ENCODE measurements around the gene C2orf78.
"Not testable (repeated sequence)": the region's sequence is repeated elsewhere in the genome, so short reads cannot be mapped to it uniquely, and the experiment has no call there.

Gene C2orf78

GRCh38 chr2:73783402-73783801 is 581 bp upstream of the C2orf78 start:
- DNase-seq: not testable (repeated sequence)

GRCh38 chr2:73811878-73812277 is 27.9 kb downstream of the C2orf78 start:
- DNase-seq: no peak

DNA sequence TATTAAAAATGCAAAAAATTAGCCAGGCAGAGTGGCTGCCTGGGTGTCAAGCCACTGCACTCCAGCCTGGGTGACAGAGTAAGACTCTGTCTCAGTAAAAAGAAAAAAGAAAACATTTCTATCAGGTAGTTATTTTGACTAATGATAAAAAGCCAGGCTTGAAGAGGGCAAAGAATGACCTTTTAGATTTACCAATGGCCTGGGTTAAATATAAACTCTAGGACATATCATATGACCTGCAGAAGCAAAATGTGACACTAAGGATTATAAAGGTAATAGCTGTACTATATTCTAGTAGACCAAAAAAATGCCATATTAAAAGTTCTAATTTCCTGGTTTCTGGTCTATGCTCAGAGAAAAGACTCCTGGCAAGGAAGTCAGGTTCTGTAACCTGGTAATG is 28.7 kb downstream of the C2orf78 start:
- no peak for DNase-seq

DNA sequence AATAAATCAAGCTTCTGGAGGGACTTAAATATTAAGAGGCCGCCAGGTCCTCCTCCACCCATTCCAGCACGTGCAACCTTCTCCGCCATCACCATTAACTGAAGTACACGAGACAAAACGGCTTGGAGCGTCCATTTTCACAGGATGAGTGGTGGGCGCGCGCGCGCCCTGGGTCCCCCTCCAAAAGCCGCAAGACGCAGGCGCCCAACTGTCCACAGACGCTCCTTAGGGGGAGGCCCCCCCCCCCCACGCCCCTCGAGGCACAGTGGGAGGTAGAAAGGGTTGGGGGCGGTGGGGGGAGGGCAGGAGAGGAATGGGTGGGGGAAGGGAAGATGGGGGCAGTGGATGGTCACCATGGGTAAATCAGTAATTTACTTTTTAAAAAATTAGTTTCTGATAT is 34.3 kb downstream of the C2orf78 start:
- DNase-seq: no peak

DNA sequence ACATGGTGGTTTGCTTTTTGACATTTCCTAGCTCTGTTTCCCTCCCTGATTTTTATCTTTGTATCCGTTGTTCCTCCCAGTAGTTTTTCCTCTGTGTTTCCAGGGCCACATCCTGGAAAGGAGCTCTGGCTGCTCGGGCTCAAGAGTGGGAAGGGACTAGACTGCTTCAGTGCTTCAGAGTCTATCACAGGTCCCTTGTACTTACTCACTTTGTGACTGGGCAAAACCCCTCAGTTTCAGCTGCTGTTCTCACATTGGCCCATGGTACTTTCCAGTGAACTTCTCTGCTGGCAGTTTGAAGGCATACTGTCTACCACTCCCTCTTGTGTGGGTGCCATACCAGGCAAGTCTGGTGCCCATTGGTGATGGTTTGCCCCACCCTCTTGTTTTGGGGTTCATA is 37.2 kb downstream of the C2orf78 start:
- DNase-seq: no peak

GRCh38 chr2:73821669-73822068 is 37.7 kb downstream of the C2orf78 start:
- DNase-seq: no peak

GRCh38 chr2:73822276-73822675 is 38.3 kb downstream of the C2orf78 start:
- no peak for DNase-seq

DNA sequence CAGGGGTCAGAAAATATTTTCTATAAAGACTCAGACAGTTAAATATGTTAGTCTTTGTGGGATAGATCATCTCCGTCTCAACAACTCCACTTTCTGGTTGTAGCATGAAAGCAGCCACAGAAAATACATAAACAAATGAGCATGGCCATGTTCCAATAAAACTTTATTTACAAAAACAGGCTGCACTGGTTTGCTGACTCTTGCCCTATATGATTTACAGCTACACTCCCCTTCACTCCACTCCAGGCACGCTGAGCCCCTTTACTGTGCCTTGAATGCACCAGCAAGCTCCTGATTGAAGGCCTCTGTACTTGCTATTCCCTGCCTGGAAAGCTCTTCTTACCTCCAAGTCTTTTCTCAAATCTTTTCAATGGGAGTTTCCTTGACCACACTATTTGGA is 39.0 kb downstream of the C2orf78 start:
- no peak for DNase-seq

DNA sequence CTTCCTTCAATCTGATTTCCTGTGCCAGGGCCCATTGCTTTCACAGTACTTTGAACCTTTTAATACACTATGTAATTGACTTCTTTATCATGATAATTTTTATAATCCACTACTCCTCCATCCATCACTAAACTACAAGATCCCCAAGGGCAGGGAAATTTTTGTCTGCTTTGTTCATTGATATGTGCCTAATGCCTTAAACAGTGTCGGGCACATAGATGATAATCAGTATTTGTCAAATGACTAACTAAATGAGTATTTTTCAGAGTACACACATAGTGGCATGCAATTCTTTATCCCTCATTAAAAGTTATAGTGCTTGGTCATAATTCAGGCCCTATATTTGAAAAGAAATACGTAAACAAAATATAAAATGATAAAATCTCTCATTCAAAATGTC is 39.4 kb downstream of the C2orf78 start:
- DNase-seq: no peak

DNA sequence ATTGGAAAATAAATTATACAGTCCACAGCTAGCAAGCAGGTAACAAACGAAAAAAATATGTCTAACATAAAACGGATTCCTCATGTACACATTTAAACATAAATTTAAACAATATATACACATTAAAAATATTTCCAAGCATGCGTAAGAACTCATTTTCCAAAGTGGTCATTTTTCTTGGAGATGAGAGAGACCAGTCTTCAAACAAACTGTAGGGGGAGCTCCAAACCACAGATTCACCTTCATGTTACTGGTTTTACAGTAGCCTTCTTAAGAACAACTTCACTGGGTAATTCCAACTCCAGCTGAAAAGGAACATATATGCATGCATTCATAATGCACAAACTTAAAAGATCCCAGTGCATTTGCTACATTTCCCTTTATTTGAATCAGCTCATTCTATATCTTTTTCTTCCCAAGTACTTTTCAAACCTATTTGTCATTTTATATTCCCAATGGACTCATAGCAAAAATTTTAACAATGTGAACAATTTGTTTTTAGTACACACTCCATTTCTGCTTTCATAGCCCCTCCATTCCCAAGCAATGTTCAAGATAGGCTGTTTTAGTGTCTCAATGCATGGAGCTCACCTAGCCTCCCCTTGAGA is 40.0 kb downstream of the C2orf78 start:
- peak; percentile 41 for DNase-seq

DNA sequence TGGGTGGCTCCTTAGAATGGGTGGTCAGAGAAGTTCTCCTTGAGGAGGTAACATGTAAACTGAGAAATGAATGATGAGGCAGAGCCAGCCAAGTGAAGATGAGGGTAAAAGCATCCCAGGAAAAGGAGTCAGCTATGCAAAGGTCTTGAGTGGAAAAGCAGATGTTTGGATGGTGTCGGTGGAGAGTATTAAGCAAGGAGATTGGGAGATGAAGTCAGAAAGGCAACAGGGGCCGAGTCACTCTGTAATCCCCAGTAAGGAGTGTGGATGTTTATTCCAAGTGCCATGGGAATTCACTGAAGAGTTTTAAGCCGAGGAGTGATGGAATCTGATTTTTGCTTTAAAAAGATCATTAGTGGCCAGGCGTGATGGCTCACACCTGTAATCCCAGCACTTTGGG is 41.4 kb downstream of the C2orf78 start:
- DNase-seq: no peak

GRCh38 chr2:73827018-73827417 is 43.0 kb downstream of the C2orf78 start:
- peak; percentile 35 for DNase-seq

DNA sequence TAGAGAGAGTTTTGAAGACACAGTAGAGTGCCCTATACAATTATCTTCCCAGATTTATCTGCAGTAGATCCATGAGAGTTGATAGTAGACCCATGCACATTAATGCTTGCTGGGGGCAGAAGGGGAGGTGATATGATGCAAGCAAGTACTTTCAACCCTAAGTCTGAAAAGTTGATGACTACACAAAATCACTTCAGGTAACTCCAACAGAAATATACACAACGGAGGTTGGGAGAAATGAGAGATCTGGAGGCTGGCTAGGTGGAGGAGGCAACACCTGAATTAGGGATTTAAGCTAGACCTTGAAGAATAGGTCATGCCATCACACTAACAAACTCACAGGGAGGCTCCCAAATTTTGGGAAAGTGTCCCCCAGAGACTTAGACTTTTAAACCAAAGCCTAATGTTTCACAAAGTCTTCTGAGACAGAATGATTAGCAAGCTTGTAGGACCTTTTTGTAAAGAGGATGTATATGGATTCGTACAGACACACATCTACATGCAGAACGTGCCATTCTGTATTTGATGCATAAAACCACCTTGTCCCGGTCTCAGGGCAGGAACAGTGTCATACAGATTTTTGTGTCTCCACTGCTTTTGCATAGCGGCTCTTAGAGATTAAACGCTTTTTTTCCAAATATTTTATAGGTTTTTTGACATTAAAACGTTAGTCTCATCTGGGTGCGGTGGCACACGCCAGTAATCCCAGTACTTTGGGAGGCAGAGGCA is 43.8 kb downstream of the C2orf78 start:
- DNase-seq: no peak

GRCh38 chr2:73828389-73828817 is 44.4 kb downstream of the C2orf78 start:
- DNase-seq: no peak

- peak; percentile 88 for DNase-seq
Measured at GRCh38 chr2:73828818-73829570, 45.0 kb downstream of the C2orf78 start, which contains the start of gene STAMBP. STAMBP (plus strand) TSS chr2:73828961; CDS start chr2:73830857, 1,896 bp downstream.

DNA sequence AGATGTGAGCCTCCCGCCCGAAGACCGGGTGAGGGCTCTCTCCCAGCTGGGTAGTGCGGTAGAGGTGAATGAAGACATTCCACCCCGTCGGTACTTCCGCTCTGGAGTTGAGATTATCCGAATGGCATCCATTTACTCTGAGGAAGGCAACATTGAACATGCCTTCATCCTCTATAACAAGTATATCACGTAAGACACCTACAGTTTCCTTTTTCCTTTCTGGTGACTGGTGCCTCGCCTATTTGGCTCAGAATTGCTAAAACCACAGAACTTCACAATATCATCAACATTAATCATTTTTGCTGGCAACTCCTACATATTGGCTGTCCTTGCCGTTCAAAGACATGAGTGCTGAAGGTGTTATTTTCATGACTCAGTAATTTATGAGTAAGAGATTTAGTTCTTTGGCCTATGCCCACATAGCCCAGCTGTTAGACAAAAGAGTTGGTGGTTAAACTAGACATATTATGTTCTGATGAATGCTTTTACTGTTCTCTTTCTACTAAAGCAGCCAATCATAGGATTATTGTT is 47.0 kb downstream of the C2orf78 start:
- no peak for DNase-seq

- no peak for DNase-seq
Measured at GRCh38 chr2:73832930-73833329, 48.9 kb downstream of the C2orf78 start.

- DNase-seq: no peak
Measured at GRCh38 chr2:73836141-73836943, 52.4 kb downstream of the C2orf78 start.

DNA sequence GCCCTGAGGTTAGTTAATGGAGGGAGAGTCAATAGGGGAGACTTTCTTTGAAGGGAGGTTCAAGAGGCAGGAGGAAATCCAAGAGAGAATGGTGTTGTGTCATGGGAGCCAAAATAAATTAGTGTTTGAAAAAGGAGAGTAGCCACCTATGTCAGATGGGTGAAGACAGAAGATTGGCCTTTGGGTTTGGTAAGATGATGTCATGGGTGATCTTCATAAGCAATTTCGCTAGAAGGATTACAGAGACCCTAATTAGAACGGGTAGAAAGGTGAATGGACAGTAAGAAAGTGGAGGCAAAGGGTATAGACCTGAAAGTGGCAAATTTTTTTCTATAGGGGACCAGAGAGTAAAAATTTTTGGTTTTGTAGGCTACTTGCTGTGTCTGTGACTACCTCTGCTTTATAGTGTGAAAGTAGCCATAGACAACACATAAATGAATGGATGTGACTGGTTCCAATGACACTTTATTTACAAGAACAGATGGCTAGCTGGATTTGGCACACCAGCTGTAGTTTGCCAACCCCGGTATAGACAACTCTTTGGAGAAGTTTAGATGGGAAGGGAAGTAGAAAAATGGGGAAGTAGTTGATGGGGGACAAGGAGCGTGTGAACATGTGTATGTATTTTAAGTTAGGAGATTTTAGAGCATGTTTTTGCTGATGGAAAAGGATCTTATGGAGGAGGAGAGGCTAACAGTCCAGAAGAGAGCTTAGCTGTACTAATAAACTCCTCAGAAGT is 54.0 kb downstream of the C2orf78 start:
- peak; percentile 35 for DNase-seq

- DNase-seq: no peak
Measured at GRCh38 chr2:73838889-73839534, 55.0 kb downstream of the C2orf78 start.

GRCh38 chr2:73839653-73840411 is 55.8 kb downstream of the C2orf78 start:
- no peak for DNase-seq
